Vagina (tissue), 2 donors: ENCODE data around the gene RBM44. TPM values are rescaled to one million over a fixed set of nuclear protein-coding genes. Genes with fewer than 3 reads are reported as not detected.

Experiments used
- DNase-seq, 2 donors: peaks; one replicate each; pipeline ENCODE4 v3.0.0-alpha.2; 2017; ENCODE audit errors: extremely low spot score in 2 of 2
- H3K27ac ChIP-seq: fragments of 200-600 bp; sonication (generic); one replicate; pipeline ENCODE4 v1.5.1; 2019
- H3K27me3 ChIP-seq: fragments of 200-600 bp; sonication (generic); one replicate; pipeline ENCODE4 v1.5.1; 2019
- H3K36me3 ChIP-seq, 2 donors: fragments of 200-600 bp; sonication (generic); one replicate each; pipeline ENCODE4 v1.5.1; 2017 to 2019
- H3K4me1 ChIP-seq: fragments of 200-600 bp; sonication (generic); one replicate; pipeline ENCODE4 v1.5.1; 2019
- H3K4me3 ChIP-seq, 2 donors: fragments of 200-600 bp; sonication (generic); 1 replicate in 1 of 2; 2 replicates in 1 of 2; pipeline ENCODE4 v1.5.1; 2016 to 2019
- H3K9me3 ChIP-seq: fragments of 200-600 bp; sonication (generic); one replicate; pipeline ENCODE4 v1.5.1; 2019
- CTCF ChIP-seq, 3 experiments: fragments of 450-650 bp in 2 of 3; fragments of 200-600 bp in 1 of 3; sonication (generic) in 1 of 3; IDR thresholded peaks; one replicate each; pipeline ENCODE4 v1.5.1; 2017 to 2019; ENCODE audit warnings: antibody characterized with exemption in 3 of 3, mild to moderate bottlenecking in 2 of 3, moderate library complexity in 2 of 3
- POLR2A ChIP-seq, 2 donors: fragments of 450-650 bp; IDR thresholded peaks; one replicate each; pipeline ENCODE4 v1.6.1; 2017; ENCODE audit warnings: antibody characterized with exemption in 2 of 2, mild to moderate bottlenecking in 2 of 2, moderate library complexity in 2 of 2
- POLR2AphosphoS5 ChIP-seq, 2 donors: sonication (generic); formaldehyde crosslinking; IDR thresholded peaks; one replicate each; pipeline ENCODE4 v1.9.0; 2017; ENCODE audit warnings: antibody characterized with exemption in 2 of 2, mild to moderate bottlenecking in 2 of 2, low read depth in 1 of 2; ENCODE audit not compliant: insufficient read depth in 1 of 2
- intact Hi-C: fragments of 100-400 bp; cut with DNase I; formaldehyde crosslinking; loops from one replicate; pipeline ENCODE4 v1.15.1; 2023
- total RNA-seq: library from RNA; depleted of rRNA; stranded (reverse); fragments of >200 nt; gene quantifications from one replicate; pipeline ENCODE4 v1.2.3, GENCODE V29; 2016

The RBM44 gene
- total RNA-seq, 1 donor from 2014 or later, result 0.98 TPM

DNA sequence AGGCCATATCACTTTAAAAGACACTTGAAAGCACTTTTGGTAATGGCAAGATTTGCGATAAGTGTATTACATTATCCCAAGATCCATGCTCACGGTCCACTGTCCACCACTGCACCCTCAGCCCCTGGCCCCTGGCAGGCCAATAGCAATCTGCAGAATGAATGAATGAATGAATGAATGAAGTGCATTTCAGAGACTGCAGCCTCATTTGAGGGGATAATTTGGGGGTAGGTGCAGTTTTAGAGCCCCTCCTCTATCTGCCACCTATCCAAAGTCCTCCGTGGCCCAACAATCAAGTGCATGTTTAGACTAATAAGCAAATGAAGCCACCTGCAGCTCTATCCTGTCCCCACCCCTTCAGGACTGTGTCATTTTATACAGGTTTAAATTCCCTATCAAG is 1.3 kb upstream of the RBM44 start:
- no peak for DNase-seq
- no peak overlapping the region for H3K4me3 ChIP-seq
- H3K4me1 ChIP-seq, result no peaks in the 10 kb centered on the region
- no peaks in the 10 kb centered on the region for H3K36me3 ChIP-seq
- intact Hi-C loops, result no loop called here
- TF ChIP-seq POLR2A (IDR thresholded peaks at IDR 0.05), result no peak
- no peak for TF ChIP-seq POLR2AphosphoS5 (IDR thresholded peaks at IDR 0.05; ENCODE audit: insufficient read depth in 1 of 2, low read depth in 1 of 2)
- TF ChIP-seq CTCF (IDR thresholded peaks at IDR 0.05), result no peak
- H3K9me3 ChIP-seq, result no peaks in the 10 kb centered on the region
- H3K27ac ChIP-seq, result no peak overlapping the region
- no peaks in the 10 kb centered on the region for H3K27me3 ChIP-seq

DNA sequence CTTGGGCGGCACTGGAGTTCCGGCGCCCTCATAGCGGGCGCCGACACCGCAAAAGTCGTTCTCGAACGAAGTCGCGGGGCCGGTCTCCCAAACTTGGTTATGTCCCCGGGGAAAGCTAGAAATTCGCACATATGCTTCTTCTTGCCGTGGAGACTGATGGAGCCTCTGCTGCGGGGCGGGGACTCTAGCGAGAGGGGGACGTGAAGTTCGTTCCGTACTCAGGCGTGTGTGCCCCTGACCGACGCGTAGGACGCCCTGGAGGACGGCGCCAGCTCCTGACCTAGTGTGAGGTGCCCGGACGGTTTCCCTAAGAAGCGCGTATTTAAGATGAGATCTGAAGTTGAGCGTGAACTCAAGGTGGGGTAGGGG is 465 bp downstream of the RBM44 start:
- Histone ChIP-seq H3K36me3 (no peaks in the 10 kb centered on the region), H3K27ac (no peak overlapping the region), H3K4me1 (no peaks in the 10 kb centered on the region), H3K27me3 (no peaks in the 10 kb centered on the region), H3K9me3 (no peaks in the 10 kb centered on the region), H3K4me3 (no peak overlapping the region)
- no peak for TF ChIP-seq CTCF (IDR thresholded peaks at IDR 0.05)
- TF ChIP-seq POLR2A (IDR thresholded peaks at IDR 0.05), result no peak
- DNase-seq, result no peak
- intact Hi-C loops, result no loop called here

GRCh38 chr2:237801466-237801865 is 2.9 kb downstream of the RBM44 start:
- no peak overlapping the region for H3K27ac ChIP-seq
- no peak for DNase-seq
- no peaks in the 10 kb centered on the region for H3K9me3 ChIP-seq
- H3K27me3 ChIP-seq, result no peaks in the 10 kb centered on the region
- no peak overlapping the region for H3K4me3 ChIP-seq
- no peaks in the 10 kb centered on the region for H3K36me3 ChIP-seq
- H3K4me1 ChIP-seq, result no peaks in the 10 kb centered on the region
- intact Hi-C loops, result no loop called here
- no peak for TF ChIP-seq POLR2AphosphoS5 (IDR thresholded peaks at IDR 0.05; ENCODE audit: insufficient read depth in 1 of 2, low read depth in 1 of 2)
- no peak for TF ChIP-seq CTCF (IDR thresholded peaks at IDR 0.05)
- no peak for TF ChIP-seq POLR2A (IDR thresholded peaks at IDR 0.05)

- no peaks in the 10 kb centered on the region for H3K27me3 ChIP-seq
- no peak for DNase-seq
Measured at GRCh38 chr2:237806334-237806733, 7.8 kb downstream of the RBM44 start.

GRCh38 chr2:237815637-237816036 is 17.1 kb downstream of the RBM44 start:
- H3K9me3 ChIP-seq, result no peaks in the 10 kb centered on the region
- intact Hi-C loops, result no loop called here
- no peaks in the 10 kb centered on the region for H3K36me3 ChIP-seq
- no peak overlapping the region for H3K4me3 ChIP-seq
- TF ChIP-seq POLR2AphosphoS5 (IDR thresholded peaks at IDR 0.05; ENCODE audit: insufficient read depth in 1 of 2, low read depth in 1 of 2) (no peak), POLR2A (IDR thresholded peaks at IDR 0.05) (no peak), CTCF (IDR thresholded peaks at IDR 0.05) (no peak)
- no peak for DNase-seq
- H3K27ac ChIP-seq, result no peak overlapping the region
- no peaks in the 10 kb centered on the region for H3K27me3 ChIP-seq
- H3K4me1 ChIP-seq, result no peaks in the 10 kb centered on the region

More at GRCh38 chr2:237806334-237806733, 7.8 kb downstream of the RBM44 start:
- intact Hi-C loops, result no loop called here
- no peak overlapping the region for H3K4me3 ChIP-seq
- no peaks in the 10 kb centered on the region for H3K36me3 ChIP-seq
- H3K4me1 ChIP-seq, result no peaks in the 10 kb centered on the region
- no peak for TF ChIP-seq POLR2AphosphoS5 (IDR thresholded peaks at IDR 0.05; ENCODE audit: insufficient read depth in 1 of 2, low read depth in 1 of 2)
- no peak for TF ChIP-seq CTCF (IDR thresholded peaks at IDR 0.05)
- no peak for TF ChIP-seq POLR2A (IDR thresholded peaks at IDR 0.05)
- no peaks in the 10 kb centered on the region for H3K9me3 ChIP-seq
- no peak overlapping the region for H3K27ac ChIP-seq
